Measurements from ENCODE around the gene KATNB1.
A peak's percentile ranks its signal among the peaks of the same experiment; 100 is the strongest.
"Not testable (repeated sequence)": the region's sequence is repeated elsewhere in the genome, so short reads cannot be mapped to it uniquely, and the experiment has no call there.

KATNB1 gene

GRCh38 chr16:57727610-57728009, 8.0 kb upstream of the KATNB1 start:
- no peak for DNase-seq

- no peak for DNase-seq
Observed at GRCh38 chr16:57728336-57729181, 7.0 kb upstream of the KATNB1 start.

- DNase-seq, result no peak
Observed at GRCh38 chr16:57729182-57729484, 6.4 kb upstream of the KATNB1 start.

- not testable (repeated sequence) for DNase-seq
Observed at GRCh38 chr16:57729852-57730251, 5.7 kb upstream of the KATNB1 start.

DNA sequence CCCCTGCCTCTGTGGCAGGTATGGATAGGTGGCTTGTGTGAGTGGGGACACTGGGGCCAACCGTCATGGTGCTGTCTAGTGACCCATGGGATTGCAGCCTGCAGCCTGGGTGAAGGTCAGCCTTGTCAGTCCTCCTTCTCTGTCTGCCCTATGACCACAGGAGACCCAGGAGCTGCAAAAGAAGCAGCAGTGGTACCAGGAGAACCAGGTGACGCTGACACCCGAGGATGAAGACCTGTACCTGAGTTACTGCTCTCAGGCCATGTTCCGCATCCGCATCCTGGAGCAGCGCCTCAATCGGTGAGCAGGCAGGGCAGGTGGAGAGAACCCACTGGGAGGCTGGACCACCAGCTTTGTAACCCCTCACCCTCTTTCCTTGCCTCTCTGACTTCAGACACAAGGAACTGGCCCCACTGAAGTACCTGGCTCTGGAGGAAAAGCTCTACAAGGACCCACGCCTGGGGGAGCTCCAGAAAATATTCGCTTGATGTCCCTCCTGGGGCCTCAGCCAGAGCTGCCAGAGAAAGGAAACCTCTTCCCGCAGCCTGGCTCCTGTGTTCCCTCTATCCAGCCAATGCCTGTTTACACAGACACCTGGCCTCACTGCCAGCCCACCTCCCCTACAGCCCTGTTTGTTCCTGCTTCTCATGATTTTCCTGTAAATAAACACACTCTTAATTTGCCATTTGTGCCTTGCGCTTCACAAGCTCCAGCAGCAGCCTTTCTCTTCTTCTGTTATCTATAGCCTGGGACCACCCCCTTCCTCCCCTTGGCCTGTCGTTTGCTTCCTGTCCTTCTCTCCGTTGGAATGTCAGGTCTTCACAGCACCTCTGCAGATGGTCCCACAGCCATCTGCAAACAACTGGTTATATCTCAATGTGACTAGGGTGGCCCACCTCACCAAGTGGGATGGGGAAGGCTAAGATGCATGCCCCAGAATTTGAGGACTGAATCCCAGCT, 4.5 kb upstream of the KATNB1 start:
- DNase-seq, result no peak

- no peak for DNase-seq
Observed at GRCh38 chr16:57732037-57732436, 3.5 kb upstream of the KATNB1 start.

DNA sequence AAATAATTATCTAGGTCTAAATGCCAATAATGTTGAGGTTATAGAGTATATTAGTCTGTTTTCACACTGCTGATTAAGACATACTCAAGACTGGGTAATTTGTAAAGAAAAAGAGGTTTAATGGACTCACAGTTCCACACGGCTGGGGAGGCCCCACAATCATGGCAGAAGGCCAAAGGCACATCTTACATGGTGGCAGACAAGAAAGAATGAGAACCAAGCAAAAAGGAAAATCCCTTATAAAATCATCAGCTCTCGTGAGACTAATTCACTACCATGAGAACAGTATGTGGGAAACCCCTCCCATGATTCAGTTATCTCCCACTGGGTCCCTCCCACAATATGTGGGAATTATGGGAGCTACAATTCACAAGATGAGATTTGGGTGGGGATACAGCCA, 2.9 kb upstream of the KATNB1 start:
- DNase-seq, result no peak

DNA sequence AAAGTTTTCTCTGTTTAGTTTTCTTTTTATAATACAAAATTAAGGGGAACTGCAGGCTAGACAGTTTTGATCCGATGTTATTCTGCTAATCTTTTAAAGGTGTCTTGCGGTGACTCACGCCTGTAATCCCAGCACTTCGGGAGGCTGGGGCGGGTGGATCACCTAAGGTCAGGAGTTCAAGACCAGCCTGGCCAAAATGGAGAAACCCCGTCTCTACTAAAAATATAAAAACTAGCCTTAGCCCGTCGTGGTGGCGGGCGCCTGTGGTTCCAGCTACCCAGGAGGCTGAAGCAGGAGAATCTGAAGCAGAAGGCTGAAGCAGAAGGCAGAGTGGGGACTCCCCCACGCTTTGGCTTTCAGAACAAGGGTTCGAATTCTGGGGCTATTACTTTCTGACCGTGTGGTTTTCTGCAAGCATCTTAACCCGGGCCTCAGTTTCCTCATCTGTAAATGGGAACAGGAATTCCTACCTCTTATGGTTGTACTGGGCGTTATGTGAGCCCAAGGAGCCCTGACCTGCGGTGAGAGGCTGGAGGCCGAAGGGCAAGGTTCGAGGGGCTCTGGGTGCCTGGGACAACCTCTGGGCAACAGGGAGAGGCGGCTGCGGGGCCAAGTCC, 1.2 kb upstream of the KATNB1 start:
- DNase-seq, result no peak

DNA sequence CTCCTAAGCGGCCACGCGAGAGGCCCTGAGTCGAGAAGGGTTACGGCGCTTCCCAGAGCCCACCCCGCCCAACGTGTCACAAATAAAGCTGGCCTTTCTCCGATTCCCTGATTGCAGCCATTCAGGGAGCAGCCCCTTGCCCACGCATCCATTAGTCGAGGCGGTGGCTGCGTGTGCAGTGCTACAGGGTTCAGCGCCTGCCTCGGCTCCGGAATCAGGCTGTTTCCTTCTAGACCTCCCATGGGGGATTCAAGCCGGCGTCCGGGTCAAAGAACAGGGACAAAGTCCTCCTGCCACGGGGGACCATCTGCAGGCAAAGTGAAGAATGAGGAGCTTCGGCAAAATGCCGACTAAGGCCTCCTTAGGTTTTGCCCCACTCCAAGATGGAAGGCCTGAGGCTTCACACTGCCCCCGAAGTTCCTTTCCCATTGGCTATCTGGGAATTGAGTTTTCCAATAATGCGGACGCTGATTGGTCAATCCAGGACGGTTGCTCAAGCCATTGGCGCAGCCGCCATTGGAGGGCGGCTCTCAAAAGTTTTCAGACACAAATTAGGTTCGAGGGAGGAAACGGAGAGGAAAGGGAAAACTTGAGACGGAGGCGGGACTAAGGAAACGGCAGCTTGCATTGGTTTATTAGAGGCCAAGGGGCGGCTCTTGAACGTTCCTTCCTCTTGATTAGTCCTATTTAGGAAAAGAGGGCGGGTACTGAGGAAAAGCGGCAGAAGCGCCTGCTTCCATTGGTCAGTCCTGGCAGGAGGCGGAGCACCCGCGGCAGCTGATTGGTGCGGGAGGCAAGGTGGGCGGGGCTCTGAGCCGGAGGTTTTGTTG, 430 bp upstream of the KATNB1 start:
- DNase-seq, result peak; percentile 99 to 100

- no peak for DNase-seq
Observed at GRCh38 chr16:57736419-57737351, 1.1 kb downstream of the KATNB1 start.

DNA sequence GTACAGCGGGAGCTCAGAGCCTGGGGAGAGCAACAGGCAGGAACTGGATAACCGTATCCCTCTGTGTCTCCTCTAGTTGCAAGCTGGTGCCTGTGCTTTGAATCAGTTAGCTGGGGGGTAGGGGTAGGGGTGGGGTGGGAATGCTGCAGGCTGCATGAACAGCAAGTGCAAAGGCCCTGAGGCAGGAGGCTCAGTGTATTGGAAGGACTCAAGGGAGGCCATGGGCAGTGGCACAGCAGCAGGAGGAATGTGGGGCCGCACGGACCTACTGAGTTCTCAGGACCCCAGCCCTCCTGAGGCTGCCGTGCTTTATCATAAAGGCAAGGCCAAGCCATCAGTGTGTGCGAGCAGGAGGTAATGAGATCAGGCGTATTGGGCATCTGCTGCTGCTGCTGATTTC, 3.3 kb downstream of the KATNB1 start:
- no peak for DNase-seq

DNA sequence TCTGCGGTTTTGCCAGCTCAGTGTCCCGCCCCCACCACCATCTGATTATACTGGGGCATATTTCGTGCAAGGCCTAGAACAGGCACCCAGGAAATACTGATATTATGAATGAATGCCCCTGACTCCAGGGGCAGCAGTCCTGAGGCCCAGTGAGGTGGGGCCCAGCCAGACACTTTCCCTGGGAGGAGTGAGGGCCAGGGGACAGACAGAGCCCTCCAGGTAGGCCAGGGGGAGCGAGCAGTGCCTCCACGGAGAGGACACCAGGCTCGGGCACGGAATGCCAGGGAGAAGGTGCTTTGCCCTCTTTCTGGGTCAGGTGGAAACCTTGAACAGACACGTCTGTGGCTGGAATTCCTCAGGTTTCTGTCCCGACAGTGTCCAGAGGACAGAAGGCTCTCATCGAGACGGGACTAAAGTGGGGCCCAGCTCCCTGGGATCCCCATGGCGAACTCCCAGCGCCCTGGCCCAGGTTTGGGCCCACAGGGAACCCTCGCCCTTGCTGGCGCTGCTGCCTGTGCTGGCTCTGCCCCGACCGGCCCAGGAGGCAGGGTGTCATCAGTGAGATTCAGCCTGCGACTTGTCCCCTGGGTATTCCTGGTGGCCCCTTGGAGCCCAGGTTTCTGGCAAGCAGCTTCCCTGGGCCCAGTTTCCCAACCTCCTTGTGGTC, 4.3 kb downstream of the KATNB1 start:
- no peak for DNase-seq

DNA sequence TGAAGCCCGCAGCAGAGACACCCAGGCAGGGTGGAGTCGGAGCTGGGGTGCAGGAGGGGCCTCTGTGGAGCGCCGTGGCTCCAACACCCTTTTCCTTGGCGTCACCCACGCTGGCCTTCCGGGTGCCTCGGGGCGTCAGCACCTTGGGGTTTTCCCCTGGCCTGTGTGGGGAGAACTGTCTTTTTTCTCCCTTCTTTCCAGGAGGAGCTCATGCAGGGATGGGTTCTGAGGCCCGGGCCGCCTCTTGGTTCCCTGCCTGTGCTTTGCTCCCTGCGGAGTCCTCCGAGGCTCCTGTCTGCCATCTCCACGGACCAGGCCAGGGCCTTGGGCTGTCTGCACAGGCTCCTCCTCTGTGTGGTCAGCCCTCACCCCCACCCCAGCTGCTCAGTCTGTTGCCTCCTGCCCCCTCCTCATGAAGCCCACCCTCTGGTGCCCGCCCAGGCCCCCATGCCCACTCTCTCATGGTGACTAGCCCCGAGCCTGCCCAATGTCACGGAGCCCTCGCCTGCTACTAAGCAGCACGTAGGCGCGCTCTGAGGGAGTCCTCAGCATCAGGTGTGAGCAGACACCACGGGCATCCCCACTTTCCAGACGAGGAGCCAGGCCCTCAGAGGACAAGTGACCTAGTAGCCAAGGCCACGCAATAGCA, 5.0 kb downstream of the KATNB1 start:
- no peak for DNase-seq

GRCh38 chr16:57741660-57742191, 6.2 kb downstream of the KATNB1 start:
- no peak for DNase-seq

DNA sequence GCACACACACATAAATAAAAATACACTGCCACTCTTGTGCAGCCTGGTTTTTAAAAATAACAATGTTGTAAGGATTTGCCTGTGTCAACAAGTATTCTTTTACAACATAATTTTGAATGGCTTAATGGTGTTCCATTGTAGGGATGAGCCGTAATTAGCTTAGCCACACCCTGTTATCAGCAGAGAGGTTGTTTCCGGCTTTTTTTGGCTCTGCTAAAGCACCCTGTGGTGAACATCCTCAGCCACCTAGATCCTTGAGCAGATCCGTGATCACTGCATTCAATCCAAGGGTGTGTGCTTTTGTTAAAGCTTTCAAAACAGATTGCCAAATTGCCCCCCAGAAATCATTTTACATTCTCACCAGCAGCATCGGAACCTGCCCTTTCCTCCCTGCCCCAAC, 7.0 kb downstream of the KATNB1 start:
- no peak for DNase-seq

- no peak for DNase-seq
Observed at GRCh38 chr16:57743458-57743857, 7.9 kb downstream of the KATNB1 start.

DNA sequence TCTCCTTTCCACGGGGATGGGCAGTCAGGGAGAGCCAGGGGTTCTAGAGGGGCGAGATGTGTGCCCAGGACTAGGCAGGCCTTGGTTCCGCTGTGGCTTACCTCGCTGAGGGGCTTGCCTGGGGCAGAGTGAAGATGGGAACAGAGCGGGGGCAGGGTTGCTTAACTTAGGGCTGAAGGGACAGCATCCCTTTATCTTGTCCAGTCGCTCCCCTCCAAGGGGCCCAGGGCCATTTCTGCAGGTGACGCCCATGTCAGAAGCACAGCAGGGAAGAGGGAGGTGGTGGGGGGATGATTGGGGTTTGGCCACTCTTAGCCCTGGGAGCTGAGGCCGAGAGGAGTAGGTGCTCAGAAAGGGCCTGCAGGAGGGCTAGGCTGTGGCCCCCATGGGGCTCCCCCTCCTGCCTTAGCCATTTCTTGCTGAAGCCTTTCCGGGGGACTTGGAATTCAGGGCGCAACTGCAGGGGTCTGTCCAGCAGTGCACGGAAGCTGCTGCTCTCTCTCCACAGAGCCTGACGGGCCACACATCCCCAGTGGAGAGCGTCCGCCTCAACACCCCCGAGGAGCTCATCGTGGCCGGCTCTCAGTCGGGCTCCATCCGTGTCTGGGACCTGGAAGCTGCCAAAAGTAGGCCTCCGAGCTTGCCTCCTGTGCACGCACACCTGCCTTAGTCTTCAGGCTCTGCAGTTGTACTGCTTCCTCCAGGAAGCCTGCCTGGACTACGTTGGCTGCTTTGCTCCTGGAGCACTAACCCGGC, 8.5 kb downstream of the KATNB1 start:
- DNase-seq, result no peak

DNA sequence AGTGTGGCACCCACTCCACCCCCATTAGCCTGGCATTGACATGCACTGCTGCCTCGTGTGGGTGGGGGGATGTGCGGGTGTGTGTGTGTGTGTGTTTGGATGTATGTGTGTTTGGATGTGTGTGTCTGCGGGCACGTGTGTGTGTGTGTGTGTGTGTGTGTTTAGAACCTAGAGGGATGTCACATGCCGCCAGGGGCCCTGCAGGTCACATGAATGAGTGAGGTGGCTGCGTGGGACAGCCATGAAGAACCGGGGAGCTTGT, 9.0 kb downstream of the KATNB1 start:
- DNase-seq, result no peak

DNA sequence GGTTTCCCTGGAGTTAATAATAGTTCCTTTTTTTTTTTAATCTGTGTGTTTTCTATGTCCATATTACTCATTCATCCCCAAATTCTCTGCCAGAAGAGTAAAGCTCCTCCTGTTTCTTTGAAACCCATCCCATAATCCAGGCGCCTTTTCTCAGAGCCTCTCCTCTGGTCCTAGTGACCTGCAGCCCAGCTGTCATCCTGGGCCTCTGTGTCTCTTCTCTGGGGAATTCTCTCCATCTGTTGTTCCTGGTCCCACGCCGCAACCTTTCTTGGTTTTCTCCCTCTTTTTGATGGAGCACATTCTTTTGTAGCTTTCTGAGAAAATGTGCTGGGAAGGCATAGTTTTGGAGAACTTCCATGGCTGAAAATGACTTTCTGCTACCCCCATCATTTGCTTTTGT, 10.2 kb downstream of the KATNB1 start:
- no peak for DNase-seq

DNA sequence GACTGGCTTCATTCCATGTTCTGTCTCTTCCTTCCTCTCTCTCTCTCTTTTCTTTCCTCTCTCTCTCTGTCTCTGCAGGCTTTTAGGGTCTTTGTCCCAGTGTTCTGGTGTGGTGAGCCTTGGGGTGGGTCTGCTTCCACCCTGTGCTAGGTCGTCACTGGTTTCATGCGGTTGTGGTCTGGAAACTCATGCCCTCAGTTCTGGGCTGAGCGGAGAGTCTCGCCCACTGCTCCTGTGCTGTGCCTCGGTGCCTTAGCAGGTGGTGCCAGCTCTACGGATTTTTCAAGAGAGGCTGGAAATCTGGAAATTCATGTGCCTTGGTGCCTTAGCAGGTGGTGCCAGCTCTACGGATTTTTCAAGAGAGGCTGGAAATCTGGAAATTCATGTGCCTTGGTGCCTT, 10.7 kb downstream of the KATNB1 start:
- not testable (repeated sequence) for DNase-seq
